ENCODE data around the gene SLC10A2. TPM values are rescaled to one million over a fixed set of nuclear protein-coding genes. Genes with fewer than 3 reads are reported as not detected.

Gene SLC10A2, protein sequence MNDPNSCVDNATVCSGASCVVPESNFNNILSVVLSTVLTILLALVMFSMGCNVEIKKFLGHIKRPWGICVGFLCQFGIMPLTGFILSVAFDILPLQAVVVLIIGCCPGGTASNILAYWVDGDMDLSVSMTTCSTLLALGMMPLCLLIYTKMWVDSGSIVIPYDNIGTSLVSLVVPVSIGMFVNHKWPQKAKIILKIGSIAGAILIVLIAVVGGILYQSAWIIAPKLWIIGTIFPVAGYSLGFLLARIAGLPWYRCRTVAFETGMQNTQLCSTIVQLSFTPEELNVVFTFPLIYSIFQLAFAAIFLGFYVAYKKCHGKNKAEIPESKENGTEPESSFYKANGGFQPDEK
- total RNA-seq = not detected in 2 replicates

DNA sequence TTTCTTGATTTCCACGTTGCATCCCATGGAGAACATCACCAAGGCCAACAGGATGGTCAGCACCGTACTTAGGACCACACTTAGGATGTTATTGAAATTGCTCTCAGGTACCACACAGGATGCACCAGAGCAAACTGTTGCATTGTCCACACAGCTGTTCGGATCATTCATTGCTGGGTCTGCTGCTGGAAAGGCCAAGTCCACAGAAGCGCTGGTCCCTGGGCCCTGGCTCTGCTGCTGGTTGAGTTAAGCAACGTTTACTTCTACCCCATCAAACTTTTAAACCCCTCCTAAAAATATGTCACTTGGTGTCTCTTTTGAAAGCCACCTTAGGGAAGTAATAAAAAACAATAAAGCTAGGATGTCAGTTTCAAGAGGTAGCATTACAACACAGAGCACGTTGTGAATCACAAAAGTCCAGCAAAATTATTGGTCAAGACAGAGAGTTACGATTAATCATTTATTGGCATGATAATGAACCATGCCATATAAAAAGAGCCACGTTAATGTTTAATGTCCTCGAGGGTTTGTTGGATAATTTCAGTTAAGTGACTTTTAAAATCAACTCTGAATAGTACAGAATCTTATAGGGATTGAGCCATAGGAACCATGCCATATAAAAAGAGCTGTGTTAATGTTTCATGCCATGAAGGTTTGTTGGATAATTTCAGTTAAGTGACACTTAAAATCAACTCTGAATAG, at the start of gene SLC10A2:
SLC10A2 (minus strand) TSS at position 339 of the 702 bp plus-strand sequence; CDS start at position 171, 168 bp downstream.

Other genes with a start within 250 kb of the SLC10A2 start
- gene ERCC5, start 220.4 kb downstream of the SLC10A2 start, total RNA-seq = 57.6 and 65.0 TPM in 2 replicates